ENCODE data around the gene ZSWIM3. TPM values are rescaled to one million over a fixed set of nuclear protein-coding genes. Genes with fewer than 3 reads are reported as not detected.

ZSWIM3 gene
- total and polyA plus RNA-seq, 2 of the 13 experiments (the other 11 are each of a cell fraction or from before 2014, with no cell fraction given) = 5.2 to 5.8 TPM

- TF ChIP-seq ELK4 (CRISPR knock-in tag; IDR thresholded peaks at IDR 0.05; ENCODE audit: borderline replicate concordance) = no peak
- no peak for TF ChIP-seq ZNF703 (CRISPR knock-in tag; IDR thresholded peaks at IDR 0.05; ENCODE audit: borderline replicate concordance)
- TF ChIP-seq ZNF549 (CRISPR knock-in tag; IDR thresholded peaks at IDR 0.05) = no peak
- TF ChIP-seq ZBTB1 (CRISPR knock-in tag; IDR thresholded peaks at IDR 0.05; ENCODE audit: borderline replicate concordance) = no peak
- TF ChIP-seq NFATC3 (CRISPR knock-in tag; IDR thresholded peaks at IDR 0.05) = no peak
- TF ChIP-seq ZNF234 (CRISPR knock-in tag; conservative IDR thresholded peaks at IDR 0.05) = no peak
- TF ChIP-seq ZNF891 (CRISPR knock-in tag; IDR thresholded peaks at IDR 0.05) = no peak
- no peak for TF ChIP-seq ZNF577 (CRISPR knock-in tag; IDR thresholded peaks at IDR 0.05; ENCODE audit: borderline replicate concordance, low read depth)
- TF ChIP-seq ZGPAT (CRISPR knock-in tag; IDR thresholded peaks at IDR 0.05) = peak; percentile 83
- TF ChIP-seq ZNF512 (CRISPR knock-in tag; IDR thresholded peaks at IDR 0.05) = no peak
- no peak for TF ChIP-seq ZFX (CRISPR knock-in tag; IDR thresholded peaks at IDR 0.05; ENCODE audit: low read depth)
- no peak for TF ChIP-seq SOX6 (IDR thresholded peaks at IDR 0.05)
- peak; percentile 97 for TF ChIP-seq SOX6 (CRISPR knock-in tag; IDR thresholded peaks at IDR 0.05)
- no peak for TF ChIP-seq ATF4 (CRISPR knock-in tag; IDR thresholded peaks at IDR 0.05)
- TF ChIP-seq ARHGAP35 (CRISPR knock-in tag; IDR thresholded peaks at IDR 0.05; ENCODE audit: borderline replicate concordance) = no peak
- peak; percentile 56; the same call in 1 of the 2 replicates for TF ChIP-seq ZSCAN21 (CRISPR knock-in tag; IDR thresholded peaks at IDR 0.05; ENCODE audit: borderline replicate concordance)
- TF ChIP-seq PHF20 (CRISPR knock-in tag; IDR thresholded peaks at IDR 0.05) = no peak; the same call in 1 of the 2 replicates
- no peak; the same call in 1 of the 2 replicates for TF ChIP-seq FOXC1 (CRISPR knock-in tag; IDR thresholded peaks at IDR 0.05; ENCODE audit: borderline replicate concordance)
- TF ChIP-seq IRF9 (CRISPR knock-in tag; IDR thresholded peaks at IDR 0.05; ENCODE audit: borderline replicate concordance) = 0 out of 2 replicates have a peak, but pooled peaks have one; percentile 69
- peak; percentile 86 for TF ChIP-seq ZNF644 (CRISPR knock-in tag; IDR thresholded peaks at IDR 0.05; ENCODE audit: low read depth)
- no peak for TF ChIP-seq ZNF629 (CRISPR knock-in tag; conservative IDR thresholded peaks at IDR 0.05)
- no peak for TF ChIP-seq ZNF788 (CRISPR knock-in tag; IDR thresholded peaks at IDR 0.05; ENCODE audit: borderline replicate concordance)
Observed at GRCh38 chr20:45863543-45864470, 6.4 kb downstream of the ZSWIM3 start (continued).

Data from HepG2 (cell line).